ENCODE measurements around the gene MYOC.

MYOC gene

DNA sequence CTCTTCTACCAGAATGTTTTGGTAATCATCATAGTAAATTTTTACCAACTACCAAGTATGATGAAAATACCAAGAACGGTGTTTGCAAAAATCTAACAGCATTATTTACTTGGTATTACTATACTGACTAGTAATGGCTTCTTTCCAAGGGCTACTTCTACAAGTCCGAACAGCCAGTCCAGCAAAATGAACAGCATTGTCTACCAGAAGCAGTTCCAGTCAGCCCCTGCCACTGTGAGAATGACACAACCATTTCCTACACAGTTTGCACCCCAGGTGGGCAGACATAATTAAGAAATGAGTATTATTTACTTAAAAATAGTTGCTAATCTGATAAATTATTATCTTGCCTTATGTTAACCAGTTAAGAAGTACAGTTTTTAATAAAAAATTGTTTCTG, 64.3 kb downstream of the MYOC start:
- H3K4me1 Mint-ChIP-seq, result peaks cover 6% of the 10 kb centered on the region
- H3K27ac Mint-ChIP-seq (ENCODE audit: low read depth), result no peak overlapping the region
- no peak for ATAC-seq (replicated peaks; ENCODE audit: extremely low read depth, poor library complexity, severe bottlenecking)
- DNase-seq (ENCODE audit: low spot score in 2 of 2), result no peak
- no peaks in the 10 kb centered on the region for H3K27me3 Mint-ChIP-seq
- peaks cover 82% of the 10 kb centered on the region for H3K36me3 Mint-ChIP-seq (ENCODE audit: insufficient read depth)
- no peaks in the 10 kb centered on the region for H3K9me3 Mint-ChIP-seq
- no peak overlapping the region for H3K4me3 Mint-ChIP-seq

DNA sequence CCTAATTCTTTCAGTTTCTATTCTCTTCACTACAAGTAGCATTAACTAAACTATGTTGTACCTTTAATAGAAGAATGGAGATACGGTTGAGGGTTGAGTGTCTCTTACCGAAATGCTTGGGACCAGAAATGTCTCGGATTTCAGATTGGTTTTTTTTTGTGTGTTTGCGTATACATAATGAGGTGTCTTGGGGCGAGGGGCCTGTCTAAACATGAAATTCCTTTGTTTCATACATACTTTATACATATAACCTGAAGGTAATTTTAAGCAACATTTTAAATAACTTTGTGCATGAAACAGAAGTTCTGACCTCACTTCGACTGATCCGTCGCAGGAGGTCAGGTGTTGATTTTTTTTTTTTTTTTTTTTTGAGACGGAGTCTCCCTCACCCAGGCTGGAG, 66.8 kb downstream of the MYOC start:
- DNase-seq (ENCODE audit: low spot score in 2 of 2) (no peak), ATAC-seq (replicated peaks; ENCODE audit: extremely low read depth, poor library complexity, severe bottlenecking) (no peak)
- Mint-ChIP-seq H3K9me3 (no peaks in the 10 kb centered on the region), H3K27ac (ENCODE audit: low read depth) (no peak overlapping the region), H3K36me3 (ENCODE audit: insufficient read depth) (peaks cover 76% of the 10 kb centered on the region), H3K4me3 (no peak overlapping the region), H3K27me3 (no peaks in the 10 kb centered on the region), H3K4me1 (peaks cover 16% of the 10 kb centered on the region)

Data from central memory CD8-positive, alpha-beta T cell (primary cell).